Thyroid gland (tissue), 4 donors: ENCODE data around the gene EIF2AK3. TPM values are rescaled to one million over a fixed set of nuclear protein-coding genes. Genes with fewer than 3 reads are reported as not detected.
A peak's percentile ranks its signal among the peaks of the same experiment; 100 is the strongest.

Experiments used
- DNase-seq, 2 donors: peaks; one replicate each; pipeline ENCODE4 v3.0.0-alpha.2; 2019
- H3K27ac ChIP-seq, 3 donors: fragments of 200-600 bp; sonication (generic); 1 replicate in 2 of 3; 2 replicates in 1 of 3; pipeline ENCODE4 v1.5.1; 2016 to 2019; ENCODE audit warnings: mild to moderate bottlenecking in 1 of 3, moderate library complexity in 1 of 3
- H3K27me3 ChIP-seq: fragments of 200-600 bp; sonication (generic); one replicate; pipeline ENCODE4 v1.5.1; 2019
- H3K36me3 ChIP-seq, 2 donors: fragments of 200-600 bp; sonication (generic); one replicate each; pipeline ENCODE4 v1.5.1; 2016 to 2019
- H3K4me1 ChIP-seq, 2 donors: fragments of 200-600 bp; sonication (generic); one replicate each; pipeline ENCODE4 v1.5.1; 2017 to 2019
- H3K4me3 ChIP-seq, 3 donors: fragments of 200-600 bp; sonication (generic); replicated peaks in 1 of 3; 1 replicate in 2 of 3; 2 replicates in 1 of 3; pipeline ENCODE4 v1.5.1; 2016; ENCODE audit warnings: mild to moderate bottlenecking in 1 of 3
- H3K9me3 ChIP-seq: fragments of 200-600 bp; sonication (generic); one replicate; pipeline ENCODE4 v1.5.1; 2017
- CTCF ChIP-seq, 6 experiments: fragments of 200-600 bp in 3 of 6; fragments of 450-650 bp in 3 of 6; sonication (generic) in 3 of 6; IDR thresholded peaks; one replicate each; pipeline ENCODE4 v1.5.1; 2016 to 2019; ENCODE audit warnings: antibody characterized with exemption in 6 of 6, mild to moderate bottlenecking in 2 of 6, inconsistent platforms in 1 of 6, moderate library complexity in 1 of 6
- POLR2A ChIP-seq, 2 donors: fragments of 450-650 bp; IDR thresholded peaks; one replicate each; pipeline ENCODE4 v1.6.1; 2017; ENCODE audit warnings: antibody characterized with exemption in 2 of 2, mild to moderate bottlenecking in 2 of 2, moderate library complexity in 1 of 2
- WGBS, 2 donors: methylation state at CpG; one replicate each; pipeline ENCODE4 v1.1.5; 2017; 5-methylcytosine and 5-hydroxymethylcytosine counted together
- intact Hi-C: fragments of 100-400 bp; cut with DNase I; formaldehyde crosslinking; loops from one replicate; pipeline ENCODE4 v1.15.1; 2023
- total RNA-seq, 4 donors: library from RNA; depleted of rRNA; stranded (reverse); fragments of >200 nt; gene quantifications; one replicate each; pipeline ENCODE4 v1.2.3, GENCODE V29; 2016

The EIF2AK3 gene
- total RNA-seq, 4 donors from 2014 or later, result 35.3 to 52.1 (median 42.9) TPM

GRCh38 chr2:88591698-88592097, 35.6 kb downstream of the EIF2AK3 start:
- Histone ChIP-seq H3K4me3 (no peak overlapping the region), H3K9me3 (no peaks in the 10 kb centered on the region), H3K27me3 (no peaks in the 10 kb centered on the region), H3K4me1 (peaks cover 0 to 14% of the 10 kb centered on the region in 2 donors), H3K36me3 (peaks cover 19 to 21% of the 10 kb centered on the region in 2 donors), H3K27ac (peak overlapping the region; percentile 59 to 74 (median 69))
- peak in 1 of 2 donors; percentile 21 for DNase-seq
- intact Hi-C loops, result no loop called here
- no peak for TF ChIP-seq POLR2A (IDR thresholded peaks at IDR 0.05)
- no peak for TF ChIP-seq CTCF (IDR thresholded peaks at IDR 0.05)
- 36 to 43% methylated on average over 2 of the region's 2 CpGs for WGBS, 2 donors

- H3K27me3 ChIP-seq, result no peaks in the 10 kb centered on the region
- intact Hi-C loops, result no loop called here
- H3K4me3 ChIP-seq, result no peak overlapping the region
- TF ChIP-seq POLR2A (IDR thresholded peaks at IDR 0.05), result no peak
- TF ChIP-seq CTCF (IDR thresholded peaks at IDR 0.05), result peak; percentile 59 to 86 (median 74)
- peak overlapping the region; percentile 59 to 74 (median 69) for H3K27ac ChIP-seq
- peaks cover 0 to 14% of the 10 kb centered on the region in 2 donors for H3K4me1 ChIP-seq
- DNase-seq, result peak; percentile 27 to 38
- H3K36me3 ChIP-seq, result peaks cover 19 to 21% of the 10 kb centered on the region in 2 donors
- WGBS, 2 donors, result 91 to 95% methylated on average over 2 of the region's 2 CpGs
- H3K9me3 ChIP-seq, result no peaks in the 10 kb centered on the region
Observed at GRCh38 chr2:88590998-88591613, 36.2 kb downstream of the EIF2AK3 start.

GRCh38 chr2:88585969-88586368, 41.3 kb downstream of the EIF2AK3 start:
- DNase-seq, result no peak
- peaks cover 42 to 55% of the 10 kb centered on the region in 2 donors for H3K36me3 ChIP-seq
- H3K27ac ChIP-seq, result no peak overlapping the region
- H3K4me1 ChIP-seq, result no peaks in the 10 kb centered on the region
- no peak for TF ChIP-seq POLR2A (IDR thresholded peaks at IDR 0.05)
- no peak for TF ChIP-seq CTCF (IDR thresholded peaks at IDR 0.05)
- no peaks in the 10 kb centered on the region for H3K9me3 ChIP-seq
- intact Hi-C loops, result no loop called here
- no peaks in the 10 kb centered on the region for H3K27me3 ChIP-seq
- no peak overlapping the region for H3K4me3 ChIP-seq
- WGBS, 2 donors, result 92 to 94% methylated on average over 6 of the region's 6 CpGs

GRCh38 chr2:88582030-88582429, 45.2 kb downstream of the EIF2AK3 start:
- H3K4me3 ChIP-seq, result no peak overlapping the region
- no peaks in the 10 kb centered on the region for H3K4me1 ChIP-seq
- no peaks in the 10 kb centered on the region for H3K27me3 ChIP-seq
- no peaks in the 10 kb centered on the region for H3K9me3 ChIP-seq
- TF ChIP-seq POLR2A (IDR thresholded peaks at IDR 0.05) (no peak), CTCF (IDR thresholded peaks at IDR 0.05) (no peak)
- 95 to 100% methylated on average over 1 of the region's 1 CpG for WGBS, 2 donors
- peaks cover 37 to 42% of the 10 kb centered on the region in 2 donors for H3K36me3 ChIP-seq
- no peak overlapping the region for H3K27ac ChIP-seq
- intact Hi-C loops, result no loop called here
- DNase-seq, result no peak

GRCh38 chr2:88580088-88580487, 47.2 kb downstream of the EIF2AK3 start:
- intact Hi-C loops, result no loop called here
- 81 to 82% methylated on average over 1 of the region's 1 CpG for WGBS, 2 donors

More at GRCh38 chr2:88580088-88580487, 47.2 kb downstream of the EIF2AK3 start:
- H3K9me3 ChIP-seq, result no peaks in the 10 kb centered on the region
- H3K27ac ChIP-seq, result no peak overlapping the region
- peaks cover 38 to 42% of the 10 kb centered on the region in 2 donors for H3K36me3 ChIP-seq
- no peak overlapping the region for H3K4me3 ChIP-seq
- no peaks in the 10 kb centered on the region for H3K27me3 ChIP-seq
- TF ChIP-seq POLR2A (IDR thresholded peaks at IDR 0.05) (no peak), CTCF (IDR thresholded peaks at IDR 0.05) (no peak)
- DNase-seq, result no peak
- H3K4me1 ChIP-seq, result no peaks in the 10 kb centered on the region
